Gastrocnemius medialis (tissue), 4 donors: ENCODE results near the gene MAPK6.

ENCODE experiments used
- POLR2A ChIP-seq, 2 donors: fragments of 450-650 bp; IDR thresholded peaks; one replicate each; pipeline ENCODE4 v1.6.1; 2017; ENCODE audit warnings: antibody characterized with exemption in 2 of 2, mild to moderate bottlenecking in 2 of 2, moderate library complexity in 2 of 2
- TF ChIP-seq, protein P1 (sequence below), 5 experiments: fragments of 450-650 bp in 3 of 5; fragments of 200-600 bp in 2 of 5; sonication (generic) in 2 of 5; IDR thresholded peaks in 4 of 5; conservative IDR thresholded peaks in 1 of 5; 1 replicate in 4 of 5; 2 replicates in 1 of 5; pipeline ENCODE4 v1.5.1; 2016 to 2019; ENCODE audit warnings: antibody characterized with exemption in 5 of 5, mild to moderate bottlenecking in 3 of 5, moderate library complexity in 3 of 5

DNA sequence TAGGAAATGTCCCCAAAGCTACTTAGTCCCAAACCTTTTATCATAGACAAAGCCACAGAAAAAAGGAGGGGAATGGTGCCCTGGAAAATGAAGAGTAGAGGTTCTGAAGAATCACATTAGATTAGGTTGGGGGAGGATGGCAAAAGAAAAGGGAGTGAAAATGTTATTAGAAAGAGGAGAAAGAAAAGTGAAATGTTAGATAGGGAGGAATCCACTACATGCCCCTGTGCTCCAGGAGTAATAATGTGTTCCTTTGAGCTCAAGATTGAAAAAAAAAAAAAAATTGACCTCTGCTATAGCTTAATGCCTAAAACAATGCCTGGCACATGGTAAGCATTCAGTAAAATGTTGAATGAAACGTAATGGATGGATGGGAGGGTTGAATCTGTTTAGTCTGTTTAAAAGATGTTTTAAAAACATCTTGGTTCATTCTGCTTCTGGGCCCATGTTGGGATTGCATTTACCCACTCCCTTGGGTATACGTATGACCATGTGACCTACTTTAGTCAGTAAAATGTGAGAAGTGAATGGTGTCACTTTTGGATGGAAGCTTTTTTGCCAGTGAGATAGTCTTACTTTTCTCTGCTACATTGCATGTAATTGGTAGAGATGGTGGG is 19.0 kb downstream of the MAPK6 start:
- TF ChIP-seq, protein P1, sequence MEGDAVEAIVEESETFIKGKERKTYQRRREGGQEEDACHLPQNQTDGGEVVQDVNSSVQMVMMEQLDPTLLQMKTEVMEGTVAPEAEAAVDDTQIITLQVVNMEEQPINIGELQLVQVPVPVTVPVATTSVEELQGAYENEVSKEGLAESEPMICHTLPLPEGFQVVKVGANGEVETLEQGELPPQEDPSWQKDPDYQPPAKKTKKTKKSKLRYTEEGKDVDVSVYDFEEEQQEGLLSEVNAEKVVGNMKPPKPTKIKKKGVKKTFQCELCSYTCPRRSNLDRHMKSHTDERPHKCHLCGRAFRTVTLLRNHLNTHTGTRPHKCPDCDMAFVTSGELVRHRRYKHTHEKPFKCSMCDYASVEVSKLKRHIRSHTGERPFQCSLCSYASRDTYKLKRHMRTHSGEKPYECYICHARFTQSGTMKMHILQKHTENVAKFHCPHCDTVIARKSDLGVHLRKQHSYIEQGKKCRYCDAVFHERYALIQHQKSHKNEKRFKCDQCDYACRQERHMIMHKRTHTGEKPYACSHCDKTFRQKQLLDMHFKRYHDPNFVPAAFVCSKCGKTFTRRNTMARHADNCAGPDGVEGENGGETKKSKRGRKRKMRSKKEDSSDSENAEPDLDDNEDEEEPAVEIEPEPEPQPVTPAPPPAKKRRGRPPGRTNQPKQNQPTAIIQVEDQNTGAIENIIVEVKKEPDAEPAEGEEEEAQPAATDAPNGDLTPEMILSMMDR (IDR thresholded peaks at IDR 0.05 in 4 of 5, conservative IDR thresholded peaks at IDR 0.05 in 1 of 5): no peak
- no peak for TF ChIP-seq POLR2A (IDR thresholded peaks at IDR 0.05)
